HepG2 (cell line): ENCODE results near the gene KIF3A. TPM values are rescaled to one million over a fixed set of nuclear protein-coding genes. Genes with fewer than 3 reads are reported as not detected.

ENCODE experiments used
- CAMTA2 ChIP-seq: sonication (generic); formaldehyde crosslinking; IDR thresholded peaks from 2 replicates; pipeline ENCODE4 v1.4.0; 2020; ENCODE audit warnings: mild to moderate bottlenecking, missing genetic modification reagents, borderline replicate concordance
- E2F1 ChIP-seq: sonication (generic); formaldehyde crosslinking; IDR thresholded peaks from 2 replicates; pipeline ENCODE4 v1.5.0; 2020; ENCODE audit warnings: missing genetic modification reagents
- MAFF ChIP-seq: IDR thresholded peaks from 2 replicates; pipeline ENCODE4 v1.6.1; 2011; ENCODE audit warnings: low read depth, low read length, improper control_type of control experiment
- ONECUT2 ChIP-seq: sonication (generic); formaldehyde crosslinking; IDR thresholded peaks from 2 replicates; pipeline ENCODE4 v1.4.0; 2020; ENCODE audit warnings: missing genetic modification reagents
- TEF ChIP-seq: sonication (generic); formaldehyde crosslinking; IDR thresholded peaks from 2 replicates; pipeline ENCODE4 v1.5.0; 2020; ENCODE audit warnings: missing genetic modification reagents
- ZFAT ChIP-seq: sonication (generic); formaldehyde crosslinking; conservative IDR thresholded peaks from 2 replicates; pipeline ENCODE4 v1.8.1; 2023; ENCODE audit warnings: missing genetic modification reagents, inconsistent platforms
- ZNF841 ChIP-seq: sonication (generic); formaldehyde crosslinking; IDR thresholded peaks from 2 replicates; pipeline ENCODE4 v1.8.1; 2023; ENCODE audit warnings: missing genetic modification reagents, borderline replicate concordance
- polyA plus RNA-seq, 8 experiments: library from polyadenylated mRNA; depleted of rRNA in 3 of 8; stranded (reverse) in 7 of 8; unstranded in 1 of 8; fragments of >200 nt; fragmentation: Illumina TruSeq in 4 of 8; extraction: Trizol in 4 of 8; gene quantifications; 2 replicates each; pipeline versions ENCODE4 v1.2.1 to v1.2.3, GENCODE V29; 2011 to 2016; ENCODE audit warnings: low read depth in 4 of 8, missing spikeins in 1 of 8, mixed read lengths in 1 of 8; ENCODE audit not compliant: insufficient read depth in 1 of 8
- total RNA-seq, 5 experiments: library from RNA; depleted of rRNA; stranded (reverse); fragments of >200 nt; fragmentation: Illumina TruSeq; extraction: Trizol; gene quantifications; 2 replicates each; pipeline ENCODE4 v1.2.3, GENCODE V29; 2016; ENCODE audit warnings: low read depth in 1 of 5
- TF ChIP-seq, protein P1 (sequence below): sonication (generic); formaldehyde crosslinking; IDR thresholded peaks from 2 replicates; pipeline ENCODE4 v1.8.0; 2022; ENCODE audit warnings: missing genetic modification reagents, mild to moderate bottlenecking, borderline replicate concordance
- TF ChIP-seq, protein P2 (sequence below): sonication (generic); formaldehyde crosslinking; IDR thresholded peaks from 2 replicates; pipeline ENCODE4 v1.4.0; 2020; ENCODE audit warnings: mild to moderate bottlenecking, missing genetic modification reagents
- TF ChIP-seq, protein P3 (sequence below): IDR thresholded peaks from 2 replicates; pipeline ENCODE4 v1.6.1; 2016; ENCODE audit warnings: low read depth, borderline replicate concordance
- TF ChIP-seq, protein P4 (sequence below): sonication (generic); formaldehyde crosslinking; IDR thresholded peaks from 2 replicates; pipeline ENCODE4 v1.5.1; 2020; ENCODE audit warnings: mild to moderate bottlenecking, missing genetic modification reagents, moderate library complexity
- TF ChIP-seq, protein P5 (sequence below): sonication (generic); formaldehyde crosslinking; IDR thresholded peaks from 2 replicates; pipeline ENCODE4 v1.8.0; 2022; ENCODE audit warnings: mild to moderate bottlenecking, missing genetic modification reagents; ENCODE audit not compliant: insufficient replicate concordance

KIF3A gene
- total and polyA plus RNA-seq, 2 of the 13 experiments (the other 11 are each of a cell fraction or from before 2014, with no cell fraction given) = 2.3 to 8.4 TPM

DNA sequence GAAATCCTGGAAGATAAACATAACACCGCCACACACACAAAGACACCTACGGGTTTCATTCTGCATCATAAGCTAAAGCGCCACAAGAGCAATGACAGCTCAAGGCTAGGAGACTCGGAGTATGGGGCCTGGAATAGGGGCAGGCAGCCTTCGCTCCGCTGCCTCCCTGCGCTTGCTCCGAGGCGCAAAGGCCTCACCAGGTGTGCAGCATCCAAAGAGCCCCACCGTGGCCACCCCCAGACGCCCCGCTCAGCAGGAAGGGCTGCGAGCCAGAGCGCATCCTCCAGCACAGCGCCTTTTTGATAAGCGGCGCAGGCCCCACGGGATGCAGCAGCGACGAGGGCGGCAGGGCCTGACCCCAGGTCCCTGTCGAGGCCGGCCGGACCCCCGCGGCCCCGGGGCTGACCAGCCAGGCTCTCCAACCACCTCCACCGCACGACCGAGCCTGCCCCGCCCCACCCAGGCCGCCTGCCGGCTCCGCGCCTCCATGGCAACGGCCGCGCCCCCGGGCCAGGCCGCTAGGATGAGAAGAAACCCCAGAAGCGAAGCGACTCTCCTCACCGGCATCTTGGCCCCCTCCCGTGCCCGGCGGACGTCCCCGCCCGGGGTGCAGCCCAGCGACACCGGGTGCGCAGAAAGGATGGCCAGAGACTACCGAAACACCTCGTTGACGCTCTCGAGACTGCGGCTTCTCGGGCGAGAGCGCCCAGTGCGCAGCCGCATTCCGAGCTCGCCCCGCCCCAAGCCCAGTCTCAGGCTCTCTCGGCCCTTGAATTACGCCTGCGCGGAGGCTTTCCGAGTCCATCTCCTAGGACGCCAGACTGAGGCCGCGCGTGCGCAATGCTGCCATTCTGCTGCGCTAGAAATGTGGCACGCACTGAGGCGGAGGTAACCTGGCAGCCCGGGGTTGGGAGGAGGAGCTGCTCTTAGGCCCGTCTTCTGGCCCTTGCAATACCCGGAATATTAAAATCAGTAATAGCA is at the start of gene KIF3A (continued):
- TF ChIP-seq, protein P1, sequence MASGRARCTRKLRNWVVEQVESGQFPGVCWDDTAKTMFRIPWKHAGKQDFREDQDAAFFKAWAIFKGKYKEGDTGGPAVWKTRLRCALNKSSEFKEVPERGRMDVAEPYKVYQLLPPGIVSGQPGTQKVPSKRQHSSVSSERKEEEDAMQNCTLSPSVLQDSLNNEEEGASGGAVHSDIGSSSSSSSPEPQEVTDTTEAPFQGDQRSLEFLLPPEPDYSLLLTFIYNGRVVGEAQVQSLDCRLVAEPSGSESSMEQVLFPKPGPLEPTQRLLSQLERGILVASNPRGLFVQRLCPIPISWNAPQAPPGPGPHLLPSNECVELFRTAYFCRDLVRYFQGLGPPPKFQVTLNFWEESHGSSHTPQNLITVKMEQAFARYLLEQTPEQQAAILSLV = peak; percentile 60; the same call in 1 of the 2 replicates
- TF ChIP-seq E2F1 (CRISPR knock-in tag) = no peak; the same call in 1 of the 2 replicates
- no peak for TF ChIP-seq CAMTA2 (CRISPR knock-in tag)
- TF ChIP-seq, protein P2, sequence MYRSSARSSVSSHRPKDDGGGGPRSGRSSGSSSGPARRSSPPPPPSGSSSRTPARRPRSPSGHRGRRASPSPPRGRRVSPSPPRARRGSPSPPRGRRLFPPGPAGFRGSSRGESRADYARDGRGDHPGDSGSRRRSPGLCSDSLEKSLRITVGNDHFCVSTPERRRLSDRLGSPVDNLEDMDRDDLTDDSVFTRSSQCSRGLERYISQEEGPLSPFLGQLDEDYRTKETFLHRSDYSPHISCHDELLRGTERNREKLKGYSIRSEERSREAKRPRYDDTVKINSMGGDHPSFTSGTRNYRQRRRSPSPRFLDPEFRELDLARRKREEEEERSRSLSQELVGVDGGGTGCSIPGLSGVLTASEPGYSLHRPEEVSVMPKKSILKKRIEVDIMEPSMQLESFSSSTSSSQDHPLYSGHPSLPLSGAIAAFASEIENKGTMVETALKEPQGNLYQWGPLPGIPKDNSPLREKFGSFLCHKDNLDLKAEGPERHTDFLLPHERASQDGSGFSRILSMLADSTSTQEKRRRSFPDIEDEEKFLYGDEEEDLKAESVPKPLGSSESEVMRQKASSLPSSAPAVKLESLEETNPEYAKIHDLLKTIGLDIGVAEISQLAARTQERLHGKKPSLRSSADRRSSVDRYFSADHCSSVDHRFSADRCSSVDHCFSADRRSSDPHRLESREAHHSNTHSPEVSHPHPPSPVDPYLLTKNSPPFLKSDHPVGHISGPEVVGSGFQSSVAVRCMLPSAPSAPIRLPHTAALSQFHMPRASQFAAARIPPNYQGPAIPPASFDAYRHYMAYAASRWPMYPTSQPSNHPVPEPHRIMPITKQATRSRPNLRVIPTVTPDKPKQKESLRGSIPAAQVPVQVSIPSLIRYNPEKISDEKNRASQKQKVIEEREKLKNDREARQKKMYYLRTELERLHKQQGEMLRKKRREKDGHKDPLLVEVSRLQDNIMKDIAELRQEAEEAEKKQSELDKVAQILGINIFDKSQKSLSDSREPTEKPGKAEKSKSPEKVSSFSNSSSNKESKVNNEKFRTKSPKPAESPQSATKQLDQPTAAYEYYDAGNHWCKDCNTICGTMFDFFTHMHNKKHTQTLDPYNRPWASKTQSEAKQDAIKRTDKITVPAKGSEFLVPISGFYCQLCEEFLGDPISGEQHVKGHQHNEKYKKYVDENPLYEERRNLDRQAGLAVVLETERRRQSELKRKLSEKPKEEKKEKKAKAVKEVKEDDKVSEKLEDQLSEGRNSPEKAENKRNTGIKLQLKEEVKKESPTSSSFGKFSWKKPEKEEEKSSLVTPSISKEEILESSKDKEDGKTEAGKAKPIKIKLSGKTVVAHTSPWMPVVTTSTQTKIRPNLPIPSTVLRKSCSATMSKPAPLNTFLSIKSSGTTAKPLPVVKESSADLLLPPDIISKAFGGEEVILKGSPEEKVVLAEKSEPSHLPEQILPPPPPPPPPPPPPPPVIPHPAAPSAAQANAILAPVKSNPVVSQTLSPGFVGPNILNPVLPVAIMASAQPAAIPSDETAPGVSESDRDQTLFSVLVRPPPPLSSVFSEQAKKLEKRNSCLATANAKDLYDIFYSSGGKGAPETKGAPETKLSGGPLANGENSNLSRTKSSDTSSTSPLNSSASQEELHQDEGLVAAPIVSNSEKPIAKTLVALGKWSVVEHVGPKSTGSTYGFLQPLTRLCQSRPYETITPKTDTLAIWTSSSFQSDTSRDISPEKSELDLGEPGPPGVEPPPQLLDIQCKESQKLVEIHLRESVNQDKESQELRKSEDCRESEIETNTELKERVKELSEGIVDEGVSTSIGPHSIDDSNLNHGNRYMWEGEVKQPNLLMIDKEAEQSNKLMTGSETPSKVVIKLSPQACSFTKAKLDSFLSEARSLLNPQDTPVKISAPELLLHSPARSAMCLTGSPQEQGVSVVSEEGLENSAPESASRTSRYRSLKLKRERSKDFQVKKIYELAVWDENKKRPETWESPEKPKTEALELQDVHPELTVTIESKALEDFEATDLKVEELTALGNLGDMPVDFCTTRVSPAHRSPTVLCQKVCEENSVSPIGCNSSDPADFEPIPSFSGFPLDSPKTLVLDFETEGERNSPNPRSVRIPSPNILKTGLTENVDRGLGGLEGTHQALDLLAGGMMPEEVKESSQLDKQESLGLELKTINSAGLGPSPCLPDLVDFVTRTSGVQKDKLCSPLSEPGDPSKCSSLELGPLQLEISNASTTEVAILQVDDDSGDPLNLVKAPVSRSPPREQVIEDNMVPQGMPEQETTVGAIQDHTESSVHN (CRISPR knock-in tag) = no peak
- TF ChIP-seq, protein P3, sequence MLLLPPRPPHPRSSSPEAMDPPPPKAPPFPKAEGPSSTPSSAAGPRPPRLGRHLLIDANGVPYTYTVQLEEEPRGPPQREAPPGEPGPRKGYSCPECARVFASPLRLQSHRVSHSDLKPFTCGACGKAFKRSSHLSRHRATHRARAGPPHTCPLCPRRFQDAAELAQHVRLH (CRISPR knock-in tag) = no peak
- TF ChIP-seq, protein P4, sequence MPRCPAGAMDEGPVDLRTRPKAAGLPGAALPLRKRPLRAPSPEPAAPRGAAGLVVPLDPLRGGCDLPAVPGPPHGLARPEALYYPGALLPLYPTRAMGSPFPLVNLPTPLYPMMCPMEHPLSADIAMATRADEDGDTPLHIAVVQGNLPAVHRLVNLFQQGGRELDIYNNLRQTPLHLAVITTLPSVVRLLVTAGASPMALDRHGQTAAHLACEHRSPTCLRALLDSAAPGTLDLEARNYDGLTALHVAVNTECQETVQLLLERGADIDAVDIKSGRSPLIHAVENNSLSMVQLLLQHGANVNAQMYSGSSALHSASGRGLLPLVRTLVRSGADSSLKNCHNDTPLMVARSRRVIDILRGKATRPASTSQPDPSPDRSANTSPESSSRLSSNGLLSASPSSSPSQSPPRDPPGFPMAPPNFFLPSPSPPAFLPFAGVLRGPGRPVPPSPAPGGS (CRISPR knock-in tag) = peak; percentile 71; the same call in 1 of the 2 replicates
- no peak for TF ChIP-seq MAFF
- TF ChIP-seq, protein P5, sequence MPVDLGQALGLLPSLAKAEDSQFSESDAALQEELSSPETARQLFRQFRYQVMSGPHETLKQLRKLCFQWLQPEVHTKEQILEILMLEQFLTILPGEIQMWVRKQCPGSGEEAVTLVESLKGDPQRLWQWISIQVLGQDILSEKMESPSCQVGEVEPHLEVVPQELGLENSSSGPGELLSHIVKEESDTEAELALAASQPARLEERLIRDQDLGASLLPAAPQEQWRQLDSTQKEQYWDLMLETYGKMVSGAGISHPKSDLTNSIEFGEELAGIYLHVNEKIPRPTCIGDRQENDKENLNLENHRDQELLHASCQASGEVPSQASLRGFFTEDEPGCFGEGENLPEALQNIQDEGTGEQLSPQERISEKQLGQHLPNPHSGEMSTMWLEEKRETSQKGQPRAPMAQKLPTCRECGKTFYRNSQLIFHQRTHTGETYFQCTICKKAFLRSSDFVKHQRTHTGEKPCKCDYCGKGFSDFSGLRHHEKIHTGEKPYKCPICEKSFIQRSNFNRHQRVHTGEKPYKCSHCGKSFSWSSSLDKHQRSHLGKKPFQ (CRISPR knock-in tag) = no peak
- TF ChIP-seq ZFAT = no peak
- no peak for TF ChIP-seq ZNF841 (CRISPR knock-in tag)
- TF ChIP-seq TEF = no peak
- TF ChIP-seq ONECUT2 = no peak
